PC-3 (cell line): Measurements from ENCODE around the gene FSTL5. TPM values are rescaled to one million over a fixed set of nuclear protein-coding genes. Genes with fewer than 3 reads are reported as not detected.

Experiments
- ATAC-seq: fragments of 200-7000 bp; cut with Tn5 transposase; 2 replicates; pipeline ENCODE4 v1.9.1; 2020; ENCODE audit warnings: mild to moderate bottlenecking, moderate library complexity
- BruUV-seq: library from RNA; stranded (reverse); fragments of 400-500 nt; replicated peaks from 2 replicates; lab custom pipeline; 2021; lab: Mats Ljungman, UMichigan
- CTCF ChIA-PET: fragments of 300-600 bp; sonication (Branson Sonifier 250); formaldehyde crosslinking; loops from one replicate; lab custom pipeline; 2022; ENCODE audit warnings: antibody characterized with exemption; lab: Charles Lee
- POLR2A ChIA-PET: fragments of 300-600 bp; sonication (Branson Sonifier 250); formaldehyde crosslinking; loops from one replicate; lab custom pipeline; 2022; ENCODE audit warnings: antibody characterized with exemption; ENCODE audit not compliant: unreplicated experiment; lab: Charles Lee
- DNase-seq: peaks from one replicate; pipeline ENCODE4 v3.0.0-alpha.2; 2015
- H2AFZ ChIP-seq: fragments of 300-600 bp; sonication (generic); 2 replicates; pipeline ENCODE4 v1.6.0; 2016; ENCODE audit warnings: antibody characterized with exemption, low read length
- H3F3A ChIP-seq: fragments of 300-600 bp; sonication (generic); one replicate; pipeline ENCODE4 v1.6.0; 2017; ENCODE audit warnings: antibody characterized with exemption, low read length, control low read depth, mild to moderate bottlenecking; ENCODE audit not compliant: unreplicated experiment
- H3K27ac ChIP-seq: fragments of 300-600 bp; sonication (generic); 2 replicates; pipeline ENCODE4 v1.5.1; 2016; ENCODE audit warnings: mild to moderate bottlenecking, low read length
- H3K27me3 ChIP-seq: fragments of 300-600 bp; sonication (generic); 2 replicates; pipeline ENCODE4 v1.6.1; 2016; ENCODE audit warnings: low read length, mixed read lengths
- H3K36me3 ChIP-seq: fragments of 300-600 bp; sonication (generic); 2 replicates; pipeline ENCODE4 v1.6.1; 2016; ENCODE audit warnings: low read depth, mixed run types, low read length, mixed read lengths
- H3K4me1 ChIP-seq: fragments of 300-600 bp; sonication (generic); 2 replicates; pipeline ENCODE4 v1.5.1; 2016; ENCODE audit warnings: low read length; ENCODE audit not compliant: insufficient read depth
- H3K4me2 ChIP-seq: fragments of 300-600 bp; sonication (generic); 2 replicates; pipeline ENCODE4 v1.6.0; 2016; ENCODE audit warnings: low read length
- H3K4me3 ChIP-seq: fragments of 300-600 bp; sonication (generic); 2 replicates; pipeline ENCODE4 v1.5.1; 2016; ENCODE audit warnings: mild to moderate bottlenecking, low read length, mixed read lengths
- H3K79me2 ChIP-seq: fragments of 300-600 bp; sonication (generic); 2 replicates; pipeline ENCODE4 v1.6.1; 2017; ENCODE audit warnings: low read length, mixed read lengths
- H3K9ac ChIP-seq: fragments of 300-600 bp; sonication (generic); 2 replicates; pipeline ENCODE4 v1.6.0; 2016; ENCODE audit warnings: mild to moderate bottlenecking, low read length
- H3K9me2 ChIP-seq: fragments of 300-600 bp; sonication (generic); replicated peaks from 2 replicates; pipeline ENCODE4 v1.6.1; 2016; ENCODE audit warnings: mixed run types, low read length, mixed read lengths
- H3K9me3 ChIP-seq: fragments of 300-600 bp; sonication (generic); 2 replicates; pipeline ENCODE4 v1.6.1; 2016; ENCODE audit warnings: low read length, mixed read lengths
- H4K20me1 ChIP-seq: fragments of 300-600 bp; sonication (generic); 2 replicates; pipeline ENCODE4 v1.6.1; 2016; ENCODE audit warnings: low read length, mixed read lengths
- EZH2 ChIP-seq: fragments of 300-600 bp; sonication (generic); IDR thresholded peaks from one replicate; pipeline ENCODE4 v1.6.1; 2017; ENCODE audit warnings: antibody characterized with exemption, mild to moderate bottlenecking, low read length; ENCODE audit not compliant: unreplicated experiment
- EZH2phosphoT487 ChIP-seq: fragments of 300-600 bp; sonication (generic); IDR thresholded peaks from 2 replicates; pipeline ENCODE4 v1.6.1; 2018; ENCODE audit warnings: mild to moderate bottlenecking, antibody characterized with exemption, low read length, borderline replicate concordance
- intact Hi-C: fragments of 100-400 bp; cut with micrococcal nuclease; formaldehyde crosslinking; loops from 2 replicates; pipeline ENCODE4 v1.9.0; 2023
- total RNA-seq: library from RNA; depleted of rRNA; stranded (reverse); fragments of >200 nt; gene quantifications from 2 replicates; pipeline ENCODE4 v1.2.3, GENCODE V29; 2014
- TF ChIP-seq, protein P1 (sequence below): fragments of 300-600 bp; sonication (generic); conservative IDR thresholded peaks from 2 replicates; pipeline ENCODE4 v1.5.1; 2017; ENCODE audit warnings: antibody characterized with exemption, low read depth, mild to moderate bottlenecking, low read length

FSTL5 gene
- total RNA-seq, 1 experiment from 2014 or later, result not detected

DNA sequence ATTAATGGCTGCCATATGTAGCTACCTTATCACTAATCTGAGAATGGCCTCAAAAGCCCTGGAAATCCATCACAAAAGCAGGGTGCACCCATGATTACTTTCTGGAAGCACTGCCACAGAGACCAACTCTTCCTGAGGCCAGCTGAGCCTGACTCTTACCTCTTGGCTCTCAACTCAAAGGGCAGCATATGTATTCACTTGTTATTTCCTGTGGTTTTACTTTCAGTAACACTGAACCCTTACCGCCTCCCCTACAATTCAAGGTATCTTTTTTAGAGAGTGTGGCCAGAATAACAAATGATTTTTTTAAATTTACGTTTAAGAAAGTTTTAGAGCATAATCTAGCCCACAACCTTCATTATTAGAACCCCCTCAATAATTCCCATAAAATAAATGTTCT is 434.9 kb downstream of the FSTL5 start:
- Histone ChIP-seq H3K9me3 (no peaks in the 10 kb centered on the region), H3K36me3 (no peaks in the 10 kb centered on the region), H3K4me2 (no peak overlapping the region), H3K9me2 (no peaks in the 10 kb centered on the region), H3K27me3 (no peaks in the 10 kb centered on the region), H2AFZ (no peak overlapping the region), H3K9ac (no peak overlapping the region), H3K4me1 (no peaks in the 10 kb centered on the region), H3K4me3 (no peak overlapping the region), H4K20me1 (no peaks in the 10 kb centered on the region), H3K79me2 (no peaks in the 10 kb centered on the region), H3F3A (no peaks in the 10 kb centered on the region), H3K27ac (no peak overlapping the region)
- ChIA-PET CTCF (no interaction called here), POLR2A (no interaction called here)
- no TSS peak for BruUV-seq
- DNase-seq (no peak), ATAC-seq (no peak)
- TF ChIP-seq EZH2phosphoT487 (no peak), EZH2 (no peak)
- TF ChIP-seq, protein P1, sequence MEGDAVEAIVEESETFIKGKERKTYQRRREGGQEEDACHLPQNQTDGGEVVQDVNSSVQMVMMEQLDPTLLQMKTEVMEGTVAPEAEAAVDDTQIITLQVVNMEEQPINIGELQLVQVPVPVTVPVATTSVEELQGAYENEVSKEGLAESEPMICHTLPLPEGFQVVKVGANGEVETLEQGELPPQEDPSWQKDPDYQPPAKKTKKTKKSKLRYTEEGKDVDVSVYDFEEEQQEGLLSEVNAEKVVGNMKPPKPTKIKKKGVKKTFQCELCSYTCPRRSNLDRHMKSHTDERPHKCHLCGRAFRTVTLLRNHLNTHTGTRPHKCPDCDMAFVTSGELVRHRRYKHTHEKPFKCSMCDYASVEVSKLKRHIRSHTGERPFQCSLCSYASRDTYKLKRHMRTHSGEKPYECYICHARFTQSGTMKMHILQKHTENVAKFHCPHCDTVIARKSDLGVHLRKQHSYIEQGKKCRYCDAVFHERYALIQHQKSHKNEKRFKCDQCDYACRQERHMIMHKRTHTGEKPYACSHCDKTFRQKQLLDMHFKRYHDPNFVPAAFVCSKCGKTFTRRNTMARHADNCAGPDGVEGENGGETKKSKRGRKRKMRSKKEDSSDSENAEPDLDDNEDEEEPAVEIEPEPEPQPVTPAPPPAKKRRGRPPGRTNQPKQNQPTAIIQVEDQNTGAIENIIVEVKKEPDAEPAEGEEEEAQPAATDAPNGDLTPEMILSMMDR, result no peak
- intact Hi-C loops, result no loop called here

DNA sequence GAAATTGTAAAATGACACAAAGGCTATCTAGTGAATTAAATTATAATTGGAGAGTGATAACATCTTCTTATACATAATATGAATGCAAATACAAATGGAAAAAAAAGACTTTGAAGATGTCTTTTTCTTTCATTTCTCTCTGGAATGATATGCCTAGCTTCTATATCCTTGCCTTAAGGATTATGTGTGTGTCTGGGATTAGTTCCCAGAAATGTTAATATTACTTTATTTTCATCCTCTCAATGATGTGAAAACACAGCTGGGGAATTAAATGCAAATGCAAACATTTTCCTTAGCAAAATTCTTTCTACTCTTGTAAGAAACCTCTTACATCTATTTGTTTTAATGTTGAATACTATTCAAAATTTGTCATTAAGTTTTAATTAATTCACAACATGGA is 441.9 kb downstream of the FSTL5 start:
- H3K4me2 ChIP-seq, result no peak overlapping the region
- ATAC-seq (no peak), DNase-seq (no peak)
- no peaks in the 10 kb centered on the region for H3K9me2 ChIP-seq
- POLR2A ChIA-PET, result no interaction called here
- H4K20me1 ChIP-seq, result no peaks in the 10 kb centered on the region
- H3K9ac ChIP-seq, result no peak overlapping the region
- H3K79me2 ChIP-seq, result no peaks in the 10 kb centered on the region
- H3K27me3 ChIP-seq, result no peaks in the 10 kb centered on the region
- H3K9me3 ChIP-seq, result no peaks in the 10 kb centered on the region
- no TSS peak for BruUV-seq
- TF ChIP-seq, protein P1, result no peak
- TF ChIP-seq EZH2, result no peak
- no peak for TF ChIP-seq EZH2phosphoT487
- H3K36me3 ChIP-seq, result no peaks in the 10 kb centered on the region; the same call in 1 of the 2 replicates
- H3F3A ChIP-seq, result no peaks in the 10 kb centered on the region
- H3K4me3 ChIP-seq, result no peak overlapping the region
- H2AFZ ChIP-seq, result no peak overlapping the region
- no peak overlapping the region for H3K27ac ChIP-seq
- H3K4me1 ChIP-seq, result peaks cover 8% of the 10 kb centered on the region
- intact Hi-C loops, result no loop called here
- CTCF ChIA-PET, result no interaction called here

DNA sequence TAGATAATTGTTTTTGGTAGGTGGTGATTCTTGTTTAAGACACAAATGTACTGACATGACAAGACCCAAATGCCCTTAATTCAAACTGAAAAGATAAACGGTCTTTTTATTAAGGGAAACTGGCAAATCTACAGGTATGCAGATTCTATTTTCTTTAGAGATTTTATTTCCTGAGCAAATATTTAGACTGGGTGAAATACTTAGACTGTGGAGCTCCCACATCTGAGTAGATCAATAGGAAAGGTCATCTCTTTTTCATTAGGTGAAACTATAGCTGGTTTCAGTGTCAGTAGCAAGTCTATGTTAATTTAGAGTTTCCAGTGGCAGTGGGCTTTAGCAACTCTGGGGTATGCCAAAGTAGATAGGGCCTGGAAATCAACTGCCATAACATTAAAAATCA is 446.7 kb downstream of the FSTL5 start:
- Histone ChIP-seq H3F3A (peaks cover 4% of the 10 kb centered on the region), H3K4me3 (no peak overlapping the region), H3K4me2 (0 out of 2 replicates have a peak overlapping the region, but pooled peaks have one; percentile 22), H2AFZ (0 out of 2 replicates have a peak overlapping the region, but pooled peaks have one; percentile 18), H3K79me2 (no peaks in the 10 kb centered on the region), H4K20me1 (no peaks in the 10 kb centered on the region), H3K4me1 (peaks cover 23% of the 10 kb centered on the region), H3K9me2 (no peaks in the 10 kb centered on the region), H3K36me3 (no peaks in the 10 kb centered on the region; the same call in 1 of the 2 replicates), H3K9ac (no peak overlapping the region), H3K9me3 (no peaks in the 10 kb centered on the region), H3K27ac (no peak overlapping the region), H3K27me3 (no peaks in the 10 kb centered on the region)
- ChIA-PET CTCF (interaction anchor here (0.6 kb wide), 1 partner anchor 81 kb away, joined by 5 read pairs; no protein-coding TSS in a partner anchor), POLR2A (no interaction called here)
- TF ChIP-seq, protein P1, result no peak
- TF ChIP-seq EZH2phosphoT487, result no peak
- peak; percentile 63 for ATAC-seq
- intact Hi-C loops, result no loop called here
- no TSS peak for BruUV-seq
- DNase-seq, result no peak
